Lower lobe of right lung (tissue), 2 donors: ENCODE measurements around the gene KNSTRN. TPM values are rescaled to one million over a fixed set of nuclear protein-coding genes. Genes with fewer than 3 reads are reported as not detected.

ENCODE experiments used
- ATAC-seq, 2 donors: fragments of 200-7000 bp; cut with Tn5 transposase; one replicate each; pipeline ENCODE4 v1.9.1; 2020 to 2022; ENCODE audit warnings: mild to moderate bottlenecking in 2 of 2, moderate library complexity in 2 of 2
- DNase-seq: peaks from one replicate; pipeline ENCODE4 v3.0.0-alpha.2; 2020
- H3K27ac ChIP-seq: fragments of 200-600 bp; one replicate; pipeline ENCODE4 v1.8.0; 2022
- H3K27me3 ChIP-seq: fragments of 200-600 bp; one replicate; pipeline ENCODE4 v1.8.0; 2022; ENCODE audit warnings: low read depth
- H3K36me3 ChIP-seq: fragments of 200-600 bp; one replicate; pipeline ENCODE4 v1.8.0; 2022; ENCODE audit warnings: mild to moderate bottlenecking
- H3K4me1 ChIP-seq: fragments of 200-600 bp; one replicate; pipeline ENCODE4 v1.8.0; 2022
- H3K4me3 ChIP-seq: fragments of 200-600 bp; one replicate; pipeline ENCODE4 v1.8.0; 2022; ENCODE audit warnings: mild to moderate bottlenecking
- H3K9me3 ChIP-seq: fragments of 200-600 bp; one replicate; pipeline ENCODE4 v1.8.0; 2022
- intact Hi-C: fragments of 100-400 bp; cut with DNase I; formaldehyde crosslinking; loops from one replicate; pipeline ENCODE4 v1.11.0; 2022
- total RNA-seq: library from RNA; stranded (reverse); fragmentation: NEBNext Ultra II Directional; extraction: Animal tissue kit (Norgen Biotek cat#: 25700); gene quantifications from one replicate; pipeline ENCODE4 v1.2.1, GENCODE V29; 2021
- TF ChIP-seq, protein P1 (sequence below): fragments of 200-600 bp; IDR thresholded peaks from one replicate; pipeline ENCODE4 v1.8.0; 2022; ENCODE audit warnings: antibody characterized with exemption, mild to moderate bottlenecking
- donor health status: DM: no; HTN: yes; CAD: no; lungs with severe emphysema.

KNSTRN gene
- total RNA-seq, 1 donor from 2014 or later = 20.1 TPM

- Histone ChIP-seq H3K27ac (no peak overlapping the region), H3K27me3 (peaks cover 6% of the 10 kb centered on the region), H3K36me3 (no peaks in the 10 kb centered on the region), H3K4me1 (no peaks in the 10 kb centered on the region), H3K9me3 (no peaks in the 10 kb centered on the region), H3K4me3 (no peak overlapping the region)
- TF ChIP-seq, protein P1, sequence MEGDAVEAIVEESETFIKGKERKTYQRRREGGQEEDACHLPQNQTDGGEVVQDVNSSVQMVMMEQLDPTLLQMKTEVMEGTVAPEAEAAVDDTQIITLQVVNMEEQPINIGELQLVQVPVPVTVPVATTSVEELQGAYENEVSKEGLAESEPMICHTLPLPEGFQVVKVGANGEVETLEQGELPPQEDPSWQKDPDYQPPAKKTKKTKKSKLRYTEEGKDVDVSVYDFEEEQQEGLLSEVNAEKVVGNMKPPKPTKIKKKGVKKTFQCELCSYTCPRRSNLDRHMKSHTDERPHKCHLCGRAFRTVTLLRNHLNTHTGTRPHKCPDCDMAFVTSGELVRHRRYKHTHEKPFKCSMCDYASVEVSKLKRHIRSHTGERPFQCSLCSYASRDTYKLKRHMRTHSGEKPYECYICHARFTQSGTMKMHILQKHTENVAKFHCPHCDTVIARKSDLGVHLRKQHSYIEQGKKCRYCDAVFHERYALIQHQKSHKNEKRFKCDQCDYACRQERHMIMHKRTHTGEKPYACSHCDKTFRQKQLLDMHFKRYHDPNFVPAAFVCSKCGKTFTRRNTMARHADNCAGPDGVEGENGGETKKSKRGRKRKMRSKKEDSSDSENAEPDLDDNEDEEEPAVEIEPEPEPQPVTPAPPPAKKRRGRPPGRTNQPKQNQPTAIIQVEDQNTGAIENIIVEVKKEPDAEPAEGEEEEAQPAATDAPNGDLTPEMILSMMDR = no peak
- ATAC-seq (no peak), DNase-seq (no peak)
- intact Hi-C loops = no loop called here
Measured at GRCh38 chr15:40430271-40430805, 47.8 kb downstream of the KNSTRN start.

DNA sequence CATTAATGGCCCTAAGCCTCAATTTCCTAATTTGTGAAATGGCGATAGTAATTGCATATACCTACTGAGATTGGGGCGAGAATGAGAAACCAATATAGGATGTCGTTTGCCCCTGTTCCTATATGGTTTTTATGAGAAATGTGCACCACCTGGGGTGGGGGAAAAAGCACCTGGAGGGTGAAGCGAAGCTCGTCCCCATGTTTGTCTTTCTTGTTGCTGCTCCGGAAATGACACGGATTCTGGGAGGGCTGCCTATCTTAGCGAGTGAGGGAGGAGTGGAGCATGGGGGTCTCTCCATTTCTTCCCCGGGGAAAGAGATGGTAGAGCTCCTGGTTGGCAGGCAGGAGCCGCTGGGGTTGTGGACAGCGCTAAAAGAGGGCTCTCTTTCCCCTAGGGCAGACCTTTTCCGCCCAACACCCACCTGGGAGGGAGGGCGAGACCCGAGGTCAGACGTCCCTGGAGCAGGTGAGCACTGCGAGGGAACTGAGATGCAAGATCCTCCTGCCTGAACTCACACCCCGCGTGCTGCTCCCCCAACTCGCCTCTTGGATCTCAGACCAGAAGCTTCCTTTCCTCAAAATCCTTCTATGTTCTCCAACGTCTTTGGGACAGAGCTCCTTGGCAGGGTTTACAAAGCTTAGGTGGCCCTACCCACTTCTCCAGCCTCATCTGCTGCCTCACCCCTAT is 52.6 kb downstream of the KNSTRN start:
- intact Hi-C loops = no loop called here
- no peaks in the 10 kb centered on the region for H3K36me3 ChIP-seq
- H3K27ac ChIP-seq = no peak overlapping the region
- no peaks in the 10 kb centered on the region for H3K9me3 ChIP-seq
- no peak overlapping the region for H3K4me3 ChIP-seq
- no peak for ATAC-seq
- peaks cover 34% of the 10 kb centered on the region for H3K4me1 ChIP-seq
- peaks cover 37% of the 10 kb centered on the region for H3K27me3 ChIP-seq
- DNase-seq = no peak
- TF ChIP-seq, protein P1 = no peak

DNA sequence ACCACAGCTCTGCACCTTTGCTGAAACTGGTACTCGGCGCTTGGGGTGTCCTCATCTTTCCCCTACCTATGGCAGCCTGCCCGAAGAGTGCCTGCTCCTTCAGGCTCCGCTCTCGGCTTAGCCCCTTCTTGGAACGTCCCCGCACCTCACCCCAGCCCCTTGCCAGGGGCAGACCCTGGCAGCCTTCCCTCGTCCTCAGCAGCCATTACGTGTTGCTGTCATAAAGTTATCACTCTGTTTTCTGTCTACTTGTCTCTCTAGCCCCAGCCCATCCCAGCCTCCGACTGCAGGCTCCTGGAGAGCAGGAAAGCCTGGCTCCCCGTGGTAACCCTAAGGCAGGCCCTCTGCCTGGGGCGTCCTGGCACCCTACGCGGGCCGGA is 53.2 kb downstream of the KNSTRN start:
- intact Hi-C loops = no loop called here
- peaks cover 35% of the 10 kb centered on the region for H3K4me1 ChIP-seq
- TF ChIP-seq, protein P1 = no peak
- H3K9me3 ChIP-seq = no peaks in the 10 kb centered on the region
- H3K4me3 ChIP-seq = peak overlapping the region; percentile 48
- ATAC-seq (no peak), DNase-seq (no peak)
- H3K27ac ChIP-seq = no peak overlapping the region
- peaks cover 37% of the 10 kb centered on the region for H3K27me3 ChIP-seq
- no peaks in the 10 kb centered on the region for H3K36me3 ChIP-seq

DNA sequence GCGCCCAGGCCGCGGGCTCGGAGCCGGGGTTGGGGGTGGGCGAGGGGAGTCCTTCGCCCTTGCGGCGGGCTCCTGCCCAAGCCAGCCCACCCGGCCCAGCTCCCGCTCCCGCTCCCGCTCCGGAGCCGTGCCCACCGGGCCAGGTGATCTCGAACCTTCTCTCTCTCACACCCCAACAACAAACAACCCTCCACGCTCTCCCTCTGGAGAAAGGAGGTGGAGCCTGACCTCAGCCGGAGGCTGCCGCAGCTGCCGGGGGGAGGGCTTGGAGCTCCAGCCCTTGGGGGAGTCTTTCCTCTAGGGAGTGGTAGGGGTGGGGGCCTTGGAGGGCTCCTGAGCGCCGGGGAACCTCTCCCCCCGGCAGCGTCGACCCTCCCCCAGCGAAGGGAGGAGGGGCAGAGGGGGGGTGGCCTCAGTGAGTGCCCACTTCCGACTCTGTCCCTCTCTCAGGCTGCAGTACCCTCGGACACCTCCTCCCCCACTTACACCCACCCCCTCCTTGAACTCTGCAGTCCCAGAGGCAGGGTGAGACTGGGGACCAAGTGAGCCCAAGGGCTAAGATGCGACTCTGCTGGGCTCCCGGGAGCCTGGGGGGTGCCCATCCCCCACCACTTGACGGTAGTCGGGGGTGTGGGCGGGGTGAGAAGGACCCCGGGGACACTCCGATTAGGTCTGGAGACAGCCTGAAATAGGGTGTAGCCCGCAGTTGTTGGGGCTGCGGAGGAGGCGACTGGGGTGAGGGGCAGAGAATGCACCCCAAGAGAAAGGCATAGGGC is 53.8 kb downstream of the KNSTRN start:
- H3K9me3 ChIP-seq = no peaks in the 10 kb centered on the region
- no peak for DNase-seq
- no peak for ATAC-seq
- intact Hi-C loops = no loop called here
- H3K27ac ChIP-seq = no peak overlapping the region
- H3K27me3 ChIP-seq = peaks cover 37% of the 10 kb centered on the region
- peak overlapping the region; percentile 48 for H3K4me3 ChIP-seq
- H3K4me1 ChIP-seq = peaks cover 35% of the 10 kb centered on the region
- no peaks in the 10 kb centered on the region for H3K36me3 ChIP-seq
- TF ChIP-seq, protein P1 = no peak

- DNase-seq (no peak), ATAC-seq (no peak)
- Histone ChIP-seq H3K27ac (no peak overlapping the region), H3K27me3 (peaks cover 37% of the 10 kb centered on the region), H3K4me3 (peak overlapping the region; percentile 48), H3K9me3 (no peaks in the 10 kb centered on the region), H3K36me3 (no peaks in the 10 kb centered on the region), H3K4me1 (peaks cover 35% of the 10 kb centered on the region)
- TF ChIP-seq, protein P1 = no peak
- intact Hi-C loops = no loop called here
Measured at GRCh38 chr15:40436892-40437751, 54.6 kb downstream of the KNSTRN start.
